Mesothelial cell of epicardium (in vitro differentiated cells): ENCODE data around the gene BTBD17. TPM values are rescaled to one million over a fixed set of nuclear protein-coding genes. Genes with fewer than 3 reads are reported as not detected.

ENCODE experiments used
- DNase-seq, 2 experiments: peaks; one replicate each; pipeline ENCODE4 v3.0.0; 2021; ENCODE audit warnings: low spot score in 2 of 2; ENCODE audit not compliant: unreplicated experiment in 2 of 2
- H3K27ac Mint-ChIP-seq: 2 replicates; pipeline ENCODE4 v1.8.0; 2021; ENCODE audit warnings: mixed read lengths
- H3K27me3 Mint-ChIP-seq: 2 replicates; pipeline ENCODE4 v1.8.0; 2021; ENCODE audit warnings: low read depth, mixed read lengths
- H3K36me3 Mint-ChIP-seq: 2 replicates; pipeline ENCODE4 v1.8.0; 2021; ENCODE audit warnings: mixed read lengths
- H3K4me1 Mint-ChIP-seq: 2 replicates; pipeline ENCODE4 v1.8.0; 2021; ENCODE audit warnings: mixed read lengths
- H3K4me3 Mint-ChIP-seq: 2 replicates; pipeline ENCODE4 v1.8.0; 2021; ENCODE audit warnings: mild to moderate bottlenecking, moderate library complexity, mixed read lengths
- H3K9me3 Mint-ChIP-seq: 2 replicates; pipeline ENCODE4 v1.8.0; 2021; ENCODE audit warnings: mixed read lengths
- CTCF ChIP-seq: fragments of 200-600 bp; sonication (generic); IDR thresholded peaks from one replicate; pipeline ENCODE4 v1.5.0; 2021; ENCODE audit warnings: antibody characterized with exemption; ENCODE audit not compliant: unreplicated experiment
- total RNA-seq: library from RNA; stranded (reverse); gene quantifications from 3 replicates; pipeline ENCODE4 v1.2.1, GENCODE V29; 2021

BTBD17 gene
- total RNA-seq, 1 donor from 2014 or later = 0.16 TPM

DNA sequence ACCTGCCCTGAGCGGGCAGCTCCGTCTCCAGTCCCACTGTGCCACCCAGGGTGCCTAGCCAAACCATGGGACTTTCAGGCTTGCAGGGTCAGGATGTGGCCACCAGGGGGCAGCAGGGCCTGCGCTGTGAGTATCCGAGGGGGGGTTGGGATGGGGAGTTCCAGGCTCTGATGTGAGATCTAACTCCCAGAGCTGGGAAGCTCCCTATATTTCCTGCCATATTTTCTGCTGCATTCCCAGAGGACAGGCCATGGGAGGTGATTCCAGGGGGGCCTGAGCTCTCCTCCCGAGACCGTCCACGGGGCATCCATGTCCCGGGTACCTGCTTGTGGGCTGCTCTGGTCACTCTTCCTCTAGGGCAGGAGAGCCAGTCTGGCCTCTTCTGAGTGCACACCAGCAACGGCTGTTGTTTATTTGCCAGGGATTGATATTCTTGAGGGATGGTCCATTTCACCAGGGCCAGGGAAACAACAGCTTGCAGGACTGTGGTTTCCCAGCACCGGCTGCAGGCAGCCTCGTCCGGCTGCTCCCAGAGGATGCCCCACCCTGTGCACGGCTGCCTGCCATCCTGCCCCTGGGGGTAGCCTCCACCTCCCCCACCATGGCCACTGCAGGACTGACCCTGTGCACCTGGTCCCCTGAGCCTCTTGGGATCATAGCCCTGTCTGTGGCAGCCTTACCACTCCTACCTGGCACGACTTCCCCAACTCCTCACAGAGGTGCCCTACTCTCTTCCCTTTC, 6.8 kb upstream of the BTBD17 start:
- Mint-ChIP-seq H3K4me3 (no peak overlapping the region), H3K36me3 (no peaks in the 10 kb centered on the region), H3K4me1 (no peaks in the 10 kb centered on the region), H3K9me3 (no peaks in the 10 kb centered on the region), H3K27me3 (peaks cover 56% of the 10 kb centered on the region), H3K27ac (no peak overlapping the region)
- TF ChIP-seq CTCF = peak; percentile 89
- peak in 1 of 2 experiments; percentile 77 for DNase-seq

- Mint-ChIP-seq H3K27ac (no peak within 1 kb of the TSS), H3K4me1 (peaks cover 5% of the 10 kb centered on the region), H3K27me3 (peaks cover 62% of the 10 kb centered on the region), H3K9me3 (no peaks in the 10 kb centered on the region), H3K4me3 (no peak within 1 kb of the TSS), H3K36me3 (no peaks in the 10 kb centered on the region)
- DNase-seq = no peak
- TF ChIP-seq CTCF = no peak
Observed at GRCh38 chr17:74367206-74367605, 5.5 kb upstream of the BTBD17 start, which contains the start of gene GPR142. Gene GPR142, plus strand, starts transcription at chr17:74367506. Its CDS starts 2,035 bp downstream, at chr17:74369541.

- Mint-ChIP-seq H3K4me1 (peaks cover 18% of the 10 kb centered on the region), H3K27me3 (peaks cover 81% of the 10 kb centered on the region)
Observed at GRCh38 chr17:74362810-74363498, 1.3 kb upstream of the BTBD17 start.

DNA sequence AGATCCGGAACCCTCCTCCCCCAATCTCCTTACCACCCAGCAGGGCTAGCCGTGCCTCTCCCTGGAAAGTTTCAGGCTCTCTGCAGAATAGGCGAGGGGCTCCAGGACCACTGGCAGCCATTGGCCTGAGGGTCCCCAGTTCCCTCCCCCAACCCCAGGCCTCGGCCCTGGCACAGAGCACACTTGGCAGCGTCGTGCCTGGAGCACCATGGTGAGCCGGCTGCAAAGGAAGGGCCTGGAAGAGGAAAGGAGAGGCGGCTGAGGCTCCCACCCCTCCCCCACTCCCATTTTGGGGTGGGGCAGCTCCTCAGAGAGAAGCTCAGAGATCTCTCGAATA, 369 bp upstream of the BTBD17 start:
- Mint-ChIP-seq H3K4me1 (peaks cover 20% of the 10 kb centered on the region), H3K36me3 (no peaks in the 10 kb centered on the region), H3K4me3 (no peak overlapping the region), H3K9me3 (no peaks in the 10 kb centered on the region), H3K27me3 (peaks cover 78% of the 10 kb centered on the region), H3K27ac (no peak overlapping the region)
- no peak for DNase-seq
- no peak for TF ChIP-seq CTCF

More at GRCh38 chr17:74362810-74363498, 1.3 kb upstream of the BTBD17 start:
- Mint-ChIP-seq H3K36me3 (no peaks in the 10 kb centered on the region), H3K9me3 (no peaks in the 10 kb centered on the region), H3K4me3 (no peak overlapping the region), H3K27ac (no peak overlapping the region)
- DNase-seq = no peak
- TF ChIP-seq CTCF = no peak

GRCh38 chr17:74360899-74361229, 804 bp downstream of the BTBD17 start:
- peaks cover 20% of the 10 kb centered on the region for H3K4me1 Mint-ChIP-seq
- no peaks in the 10 kb centered on the region for H3K9me3 Mint-ChIP-seq
- H3K36me3 Mint-ChIP-seq = no peaks in the 10 kb centered on the region
- peaks cover 83% of the 10 kb centered on the region for H3K27me3 Mint-ChIP-seq
- no peak overlapping the region for H3K4me3 Mint-ChIP-seq
- no peak overlapping the region for H3K27ac Mint-ChIP-seq
- no peak for DNase-seq
- TF ChIP-seq CTCF = no peak
